ENCODE results near the gene RNF207. TPM values are rescaled to one million over a fixed set of nuclear protein-coding genes. Genes with fewer than 3 reads are reported as not detected.

RNF207 gene
- total and polyA plus RNA-seq, 10 of the 15 experiments (the other 5 are each of a cell fraction or from before 2014, with no cell fraction given), result 1.7 to 36.4 (median 13.1) TPM

DNA sequence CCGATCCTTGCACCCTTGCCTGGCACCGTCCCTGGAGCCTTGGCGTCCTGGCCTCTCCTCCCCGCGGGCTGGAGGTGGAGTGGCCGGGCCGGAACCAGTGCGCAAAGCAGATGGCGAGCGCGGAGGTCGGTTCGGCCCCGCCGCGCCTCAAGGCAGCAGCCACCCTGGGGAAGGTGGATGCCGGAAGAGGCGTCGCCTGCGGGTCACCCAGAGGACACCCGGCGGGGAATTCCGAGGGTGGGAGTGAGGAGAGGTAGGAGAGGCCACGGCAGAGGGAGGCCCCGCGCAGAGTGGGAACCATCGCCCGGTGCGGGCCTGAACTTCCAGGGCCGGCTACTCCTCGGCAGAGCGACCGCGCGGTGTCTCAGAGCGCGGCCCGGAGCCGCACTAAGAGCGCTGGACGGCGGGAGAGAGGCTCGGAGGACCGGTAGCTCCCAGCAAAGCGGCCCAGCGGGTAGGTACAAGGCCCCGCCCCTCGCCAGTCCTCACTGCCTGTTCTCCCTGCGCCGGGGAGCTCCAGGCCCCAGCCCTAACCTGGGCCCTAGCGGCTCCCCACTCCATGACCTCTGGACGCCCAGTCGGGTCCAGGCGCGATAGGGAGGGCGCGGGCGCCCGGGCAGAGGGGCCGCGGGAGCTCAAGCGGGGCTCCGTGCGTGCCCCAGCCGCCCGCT lies at the start of gene RNF207 (continued):
- TF ChIP-seq, protein P1, sequence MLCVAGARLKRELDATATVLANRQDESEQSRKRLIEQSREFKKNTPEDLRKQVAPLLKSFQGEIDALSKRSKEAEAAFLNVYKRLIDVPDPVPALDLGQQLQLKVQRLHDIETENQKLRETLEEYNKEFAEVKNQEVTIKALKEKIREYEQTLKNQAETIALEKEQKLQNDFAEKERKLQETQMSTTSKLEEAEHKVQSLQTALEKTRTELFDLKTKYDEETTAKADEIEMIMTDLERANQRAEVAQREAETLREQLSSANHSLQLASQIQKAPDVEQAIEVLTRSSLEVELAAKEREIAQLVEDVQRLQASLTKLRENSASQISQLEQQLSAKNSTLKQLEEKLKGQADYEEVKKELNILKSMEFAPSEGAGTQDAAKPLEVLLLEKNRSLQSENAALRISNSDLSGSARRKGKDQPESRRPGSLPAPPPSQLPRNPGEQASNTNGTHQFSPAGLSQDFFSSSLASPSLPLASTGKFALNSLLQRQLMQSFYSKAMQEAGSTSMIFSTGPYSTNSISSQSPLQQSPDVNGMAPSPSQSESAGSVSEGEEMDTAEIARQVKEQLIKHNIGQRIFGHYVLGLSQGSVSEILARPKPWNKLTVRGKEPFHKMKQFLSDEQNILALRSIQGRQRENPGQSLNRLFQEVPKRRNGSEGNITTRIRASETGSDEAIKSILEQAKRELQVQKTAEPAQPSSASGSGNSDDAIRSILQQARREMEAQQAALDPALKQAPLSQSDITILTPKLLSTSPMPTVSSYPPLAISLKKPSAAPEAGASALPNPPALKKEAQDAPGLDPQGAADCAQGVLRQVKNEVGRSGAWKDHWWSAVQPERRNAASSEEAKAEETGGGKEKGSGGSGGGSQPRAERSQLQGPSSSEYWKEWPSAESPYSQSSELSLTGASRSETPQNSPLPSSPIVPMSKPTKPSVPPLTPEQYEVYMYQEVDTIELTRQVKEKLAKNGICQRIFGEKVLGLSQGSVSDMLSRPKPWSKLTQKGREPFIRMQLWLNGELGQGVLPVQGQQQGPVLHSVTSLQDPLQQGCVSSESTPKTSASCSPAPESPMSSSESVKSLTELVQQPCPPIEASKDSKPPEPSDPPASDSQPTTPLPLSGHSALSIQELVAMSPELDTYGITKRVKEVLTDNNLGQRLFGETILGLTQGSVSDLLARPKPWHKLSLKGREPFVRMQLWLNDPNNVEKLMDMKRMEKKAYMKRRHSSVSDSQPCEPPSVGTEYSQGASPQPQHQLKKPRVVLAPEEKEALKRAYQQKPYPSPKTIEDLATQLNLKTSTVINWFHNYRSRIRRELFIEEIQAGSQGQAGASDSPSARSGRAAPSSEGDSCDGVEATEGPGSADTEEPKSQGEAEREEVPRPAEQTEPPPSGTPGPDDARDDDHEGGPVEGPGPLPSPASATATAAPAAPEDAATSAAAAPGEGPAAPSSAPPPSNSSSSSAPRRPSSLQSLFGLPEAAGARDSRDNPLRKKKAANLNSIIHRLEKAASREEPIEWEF (IDR thresholded peaks at IDR 0.05; ENCODE audit: insufficient replicate concordance, low read depth, low read length), result no peak
- TF ChIP-seq, protein P2, sequence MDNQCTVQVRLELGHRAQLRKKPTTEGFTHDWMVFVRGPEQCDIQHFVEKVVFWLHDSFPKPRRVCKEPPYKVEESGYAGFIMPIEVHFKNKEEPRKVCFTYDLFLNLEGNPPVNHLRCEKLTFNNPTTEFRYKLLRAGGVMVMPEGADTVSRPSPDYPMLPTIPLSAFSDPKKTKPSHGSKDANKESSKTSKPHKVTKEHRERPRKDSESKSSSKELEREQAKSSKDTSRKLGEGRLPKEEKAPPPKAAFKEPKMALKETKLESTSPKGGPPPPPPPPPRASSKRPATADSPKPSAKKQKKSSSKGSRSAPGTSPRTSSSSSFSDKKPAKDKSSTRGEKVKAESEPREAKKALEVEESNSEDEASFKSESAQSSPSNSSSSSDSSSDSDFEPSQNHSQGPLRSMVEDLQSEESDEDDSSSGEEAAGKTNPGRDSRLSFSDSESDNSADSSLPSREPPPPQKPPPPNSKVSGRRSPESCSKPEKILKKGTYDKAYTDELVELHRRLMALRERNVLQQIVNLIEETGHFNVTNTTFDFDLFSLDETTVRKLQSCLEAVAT (IDR thresholded peaks at IDR 0.05), result no peak
- TF ChIP-seq IKZF1 (conservative IDR thresholded peaks at IDR 0.05), result peak; percentile 92
- peak; percentile 48; the same call in 1 of the 2 replicates for TF ChIP-seq NR2F1 (conservative IDR thresholded peaks at IDR 0.05)
- TF ChIP-seq LARP7 (IDR thresholded peaks at IDR 0.05), result peak; percentile 76; the same call in 1 of the 2 replicates
- TF ChIP-seq SIX5 (IDR thresholded peaks at IDR 0.05; ENCODE audit: low read depth, low read length, severe bottlenecking), result no peak
- 0 out of 2 replicates have a peak, but pooled peaks have one; percentile 49 for TF ChIP-seq SMARCA5 (IDR thresholded peaks at IDR 0.05)
- TF ChIP-seq, protein P3, sequence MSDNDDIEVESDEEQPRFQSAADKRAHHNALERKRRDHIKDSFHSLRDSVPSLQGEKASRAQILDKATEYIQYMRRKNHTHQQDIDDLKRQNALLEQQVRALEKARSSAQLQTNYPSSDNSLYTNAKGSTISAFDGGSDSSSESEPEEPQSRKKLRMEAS (IDR thresholded peaks at IDR 0.05; ENCODE audit: low read depth, low read length), result 0 out of 2 replicates have a peak, but pooled peaks have one; percentile 16
- no peak for TF ChIP-seq PAX8 (IDR thresholded peaks at IDR 0.05)
- TF ChIP-seq NBN (IDR thresholded peaks at IDR 0.05), result peak; percentile 60; the same call in 1 of the 2 replicates
- 0 out of 2 replicates have a peak, but pooled peaks have one; percentile 49 for TF ChIP-seq TAF1 (IDR thresholded peaks at IDR 0.05; ENCODE audit: borderline replicate concordance, low read depth, low read length)
- no peak for TF ChIP-seq SRF (IDR thresholded peaks at IDR 0.05; ENCODE audit: low read depth in 2 of 2, low read length in 2 of 2)
- TF ChIP-seq, protein P4, sequence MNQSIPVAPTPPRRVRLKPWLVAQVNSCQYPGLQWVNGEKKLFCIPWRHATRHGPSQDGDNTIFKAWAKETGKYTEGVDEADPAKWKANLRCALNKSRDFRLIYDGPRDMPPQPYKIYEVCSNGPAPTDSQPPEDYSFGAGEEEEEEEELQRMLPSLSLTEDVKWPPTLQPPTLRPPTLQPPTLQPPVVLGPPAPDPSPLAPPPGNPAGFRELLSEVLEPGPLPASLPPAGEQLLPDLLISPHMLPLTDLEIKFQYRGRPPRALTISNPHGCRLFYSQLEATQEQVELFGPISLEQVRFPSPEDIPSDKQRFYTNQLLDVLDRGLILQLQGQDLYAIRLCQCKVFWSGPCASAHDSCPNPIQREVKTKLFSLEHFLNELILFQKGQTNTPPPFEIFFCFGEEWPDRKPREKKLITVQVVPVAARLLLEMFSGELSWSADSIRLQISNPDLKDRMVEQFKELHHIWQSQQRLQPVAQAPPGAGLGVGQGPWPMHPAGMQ (IDR thresholded peaks at IDR 0.05; ENCODE audit: borderline replicate concordance), result no peak
- no peak for TF ChIP-seq SUPT20H (IDR thresholded peaks at IDR 0.05; ENCODE audit: borderline replicate concordance, control insufficient read depth, low read depth, low read length)
- TF ChIP-seq, protein P5, sequence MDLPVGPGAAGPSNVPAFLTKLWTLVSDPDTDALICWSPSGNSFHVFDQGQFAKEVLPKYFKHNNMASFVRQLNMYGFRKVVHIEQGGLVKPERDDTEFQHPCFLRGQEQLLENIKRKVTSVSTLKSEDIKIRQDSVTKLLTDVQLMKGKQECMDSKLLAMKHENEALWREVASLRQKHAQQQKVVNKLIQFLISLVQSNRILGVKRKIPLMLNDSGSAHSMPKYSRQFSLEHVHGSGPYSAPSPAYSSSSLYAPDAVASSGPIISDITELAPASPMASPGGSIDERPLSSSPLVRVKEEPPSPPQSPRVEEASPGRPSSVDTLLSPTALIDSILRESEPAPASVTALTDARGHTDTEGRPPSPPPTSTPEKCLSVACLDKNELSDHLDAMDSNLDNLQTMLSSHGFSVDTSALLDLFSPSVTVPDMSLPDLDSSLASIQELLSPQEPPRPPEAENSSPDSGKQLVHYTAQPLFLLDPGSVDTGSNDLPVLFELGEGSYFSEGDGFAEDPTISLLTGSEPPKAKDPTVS (IDR thresholded peaks at IDR 0.05; ENCODE audit: low read depth, low read length), result no peak
- peak; percentile 49; the same call in 1 of the 3 replicates for TF ChIP-seq POU2F2 (IDR thresholded peaks at IDR 0.05; ENCODE audit: borderline replicate concordance, low read depth, low read length)
- TF ChIP-seq POLR2A (IDR thresholded peaks at IDR 0.05; ENCODE audit: low read depth, low read length), result peak; percentile 92
- no peak for TF ChIP-seq GABPA (IDR thresholded peaks at IDR 0.05; ENCODE audit: low read depth)
- TF ChIP-seq, protein P6, sequence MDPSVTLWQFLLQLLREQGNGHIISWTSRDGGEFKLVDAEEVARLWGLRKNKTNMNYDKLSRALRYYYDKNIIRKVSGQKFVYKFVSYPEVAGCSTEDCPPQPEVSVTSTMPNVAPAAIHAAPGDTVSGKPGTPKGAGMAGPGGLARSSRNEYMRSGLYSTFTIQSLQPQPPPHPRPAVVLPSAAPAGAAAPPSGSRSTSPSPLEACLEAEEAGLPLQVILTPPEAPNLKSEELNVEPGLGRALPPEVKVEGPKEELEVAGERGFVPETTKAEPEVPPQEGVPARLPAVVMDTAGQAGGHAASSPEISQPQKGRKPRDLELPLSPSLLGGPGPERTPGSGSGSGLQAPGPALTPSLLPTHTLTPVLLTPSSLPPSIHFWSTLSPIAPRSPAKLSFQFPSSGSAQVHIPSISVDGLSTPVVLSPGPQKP (IDR thresholded peaks at IDR 0.05; ENCODE audit: low read depth, low read length), result peak; percentile 47; the same call in 1 of the 2 replicates

All from GM12878 (cell line).